Keratinocyte (primary cell): ENCODE results near the gene SIRPG. TPM values are rescaled to one million over a fixed set of nuclear protein-coding genes. Genes with fewer than 3 reads are reported as not detected.

Source experiments
- DNase-seq: peaks from one replicate; pipeline ENCODE4 v3.0.0-alpha.2; 2011; ENCODE audit warnings: low read depth, missing footprints, low spot score
- FAIRE-seq: peaks from 2 replicates; lab custom pipeline; 2011; peaks lifted over from hg19 to GRCh38; lab: Jason Lieb, UNC
- H2AFZ ChIP-seq: 2 replicates; pipeline ENCODE4 v1.6.0; 2012; ENCODE audit warnings: low read length, control low read depth, inconsistent platforms; ENCODE audit not compliant: control insufficient read depth
- H3K27ac ChIP-seq: 2 replicates; pipeline ENCODE4 v1.5.1; 2011; ENCODE audit warnings: low read length; ENCODE audit not compliant: control insufficient read depth, insufficient read depth
- H3K27me3 ChIP-seq: 3 replicates; pipeline ENCODE4 v1.6.0; 2011; ENCODE audit warnings: low read length; ENCODE audit not compliant: control insufficient read depth, insufficient read depth; ENCODE audit errors: extremely low read depth
- H3K36me3 ChIP-seq, 2 experiments: 2 replicates in 1 of 2; 3 replicates in 1 of 2; pipeline ENCODE4 v1.5.1; 2011; ENCODE audit warnings: low read length in 2 of 2, mild to moderate bottlenecking in 1 of 2; ENCODE audit not compliant: control insufficient read depth in 2 of 2, insufficient read depth in 2 of 2; ENCODE audit errors: extremely low read depth in 1 of 2
- H3K4me1 ChIP-seq: 3 replicates; pipeline ENCODE4 v1.5.1; 2011; ENCODE audit warnings: low read length; ENCODE audit not compliant: control insufficient read depth, insufficient read depth; ENCODE audit errors: extremely low read depth
- H3K4me2 ChIP-seq: 3 replicates; pipeline ENCODE4 v1.6.0; 2011; ENCODE audit warnings: low read depth, low read length; ENCODE audit not compliant: control insufficient read depth, insufficient read depth; ENCODE audit errors: extremely low read depth
- H3K4me3 ChIP-seq, 3 experiments: fragments of 200-600 bp in 1 of 3; sonication (generic) in 1 of 3; 2 replicates in 2 of 3; 3 replicates in 1 of 3; pipeline ENCODE4 v1.5.1; 2011 to 2016; ENCODE audit warnings: low read length in 3 of 3, mild to moderate bottlenecking in 3 of 3, control low read depth in 2 of 3, inconsistent platforms in 1 of 3, low read depth in 1 of 3, mixed read lengths in 1 of 3, mixed run types in 1 of 3, moderate library complexity in 1 of 3; ENCODE audit not compliant: control insufficient read depth in 2 of 3, insufficient read depth in 2 of 3; ENCODE audit errors: extremely low read depth in 1 of 3
- H3K79me2 ChIP-seq: 2 replicates; pipeline ENCODE4 v1.6.0; 2012; ENCODE audit warnings: low read length; ENCODE audit not compliant: control insufficient read depth, insufficient read depth
- H3K9ac ChIP-seq: 3 replicates; pipeline ENCODE4 v1.6.0; 2011; ENCODE audit warnings: low read length; ENCODE audit not compliant: control insufficient read depth, insufficient read depth; ENCODE audit errors: extremely low read depth
- H3K9me1 ChIP-seq: 3 replicates; pipeline ENCODE4 v1.6.0; 2011; ENCODE audit warnings: low read length; ENCODE audit not compliant: control insufficient read depth, insufficient read depth; ENCODE audit errors: extremely low read depth
- H3K9me3 ChIP-seq: 2 replicates; pipeline ENCODE4 v1.5.1; 2012; ENCODE audit warnings: low read depth, low read length; ENCODE audit not compliant: control insufficient read depth
- H4K20me1 ChIP-seq: 3 replicates; pipeline ENCODE4 v1.6.0; 2011; ENCODE audit warnings: low read length; ENCODE audit not compliant: control insufficient read depth, insufficient read depth; ENCODE audit errors: extremely low read depth
- CTCF ChIP-seq, 3 experiments: IDR thresholded peaks in 1 of 3; conservative IDR thresholded peaks in 1 of 3; optimal IDR thresholded peaks in 1 of 3; 2 replicates in 2 of 3; 3 replicates in 1 of 3; pipeline versions ENCODE3 to v1.5.1; 2011; ENCODE audit warnings: low read length in 3 of 3, mild to moderate bottlenecking in 3 of 3, moderate library complexity in 2 of 3, control low read depth in 1 of 3, inconsistent platforms in 1 of 3; ENCODE audit not compliant: insufficient read depth in 2 of 3; ENCODE audit errors: extremely low read depth in 1 of 3
- EZH2 ChIP-seq: IDR thresholded peaks from one replicate; pipeline ENCODE4 v1.6.1; 2012; ENCODE audit warnings: inconsistent platforms, mild to moderate bottlenecking, low read length, moderate library complexity
- dilution Hi-C: fragments of 300-500 bp; cut with MboI; formaldehyde crosslinking; loops from one replicate; pipeline ENCODE4 v1.7.0; 2020; ENCODE audit warnings: low sequenced_read_pairs; ENCODE audit not compliant: extremely low pct_ligation_motif_present
- polyA plus RNA-seq, 5 experiments: library from polyadenylated mRNA; depleted of rRNA in 3 of 5; stranded (reverse) in 3 of 5; stranded (forward) in 1 of 5; unstranded in 1 of 5; fragments of >200 nt; gene quantifications; 1 replicate in 1 of 5; 2 replicates in 3 of 5; 3 replicates in 1 of 5; pipeline versions ENCODE4 v1.2.1 to v1.2.3, GENCODE V29; 2011 to 2012; ENCODE audit warnings: missing spikeins in 2 of 5, low read depth in 1 of 5, low replicate concordance in 1 of 5

The SIRPG gene
- polyA plus RNA-seq, 1 donor (not counting 4 experiments of a cell fraction or from before 2014, with no cell fraction given): not detected

GRCh38 chr20:1676650-1677049, 19.1 kb upstream of the SIRPG start:
- TF ChIP-seq CTCF (optimal IDR thresholded peaks at IDR 0.05 in 1 of 3, IDR thresholded peaks at IDR 0.05 in 1 of 3, conservative IDR thresholded peaks at IDR 0.05 in 1 of 3; ENCODE audit: extremely low read depth in 1 of 3, insufficient read depth in 2 of 3, low read length in 3 of 3): no peak
- TF ChIP-seq EZH2: no peak
- Histone ChIP-seq H3K4me3 (no peak overlapping the region), H3K4me2 (no peak overlapping the region), H4K20me1 (no peaks in the 10 kb centered on the region), H3K27ac (no peak overlapping the region), H3K4me1 (no peaks in the 10 kb centered on the region), H3K36me3 (no peaks in the 10 kb centered on the region), H3K27me3 (peaks cover 19% of the 10 kb centered on the region), H3K79me2 (no peaks in the 10 kb centered on the region), H3K9me3 (no peaks in the 10 kb centered on the region), H2AFZ (no peak overlapping the region), H3K9me1 (no peaks in the 10 kb centered on the region), H3K9ac (no peak overlapping the region)
- dilution Hi-C loops: no loop called here
- no peak for FAIRE-seq
- DNase-seq: no peak

GRCh38 chr20:1674990-1675780, 17.6 kb upstream of the SIRPG start:
- FAIRE-seq (no peak), DNase-seq (no peak)
- Histone ChIP-seq H4K20me1 (no peaks in the 10 kb centered on the region), H3K36me3 (no peaks in the 10 kb centered on the region), H3K4me3 (no peak overlapping the region), H3K9me1 (no peaks in the 10 kb centered on the region), H3K9me3 (no peaks in the 10 kb centered on the region), H3K4me2 (no peak overlapping the region), H3K79me2 (no peaks in the 10 kb centered on the region), H3K9ac (no peak overlapping the region), H3K27ac (no peak overlapping the region), H3K4me1 (no peaks in the 10 kb centered on the region), H3K27me3 (peaks cover 19% of the 10 kb centered on the region), H2AFZ (no peak overlapping the region)
- dilution Hi-C loops: no loop called here
- TF ChIP-seq CTCF (optimal IDR thresholded peaks at IDR 0.05 in 1 of 3, IDR thresholded peaks at IDR 0.05 in 1 of 3, conservative IDR thresholded peaks at IDR 0.05 in 1 of 3; ENCODE audit: extremely low read depth in 1 of 3, insufficient read depth in 2 of 3, low read length in 3 of 3): no peak
